GM18502 (cell line): Measurements from ENCODE around the gene PRRT2.

Experiments
- ATAC-seq: cut with Tn5 transposase; IDR thresholded peaks from one replicate; pipeline ENCODE4 v1.9.1; 2021; ENCODE audit warnings: mild to moderate bottlenecking; ENCODE audit not compliant: unreplicated experiment, poor library complexity

PRRT2 gene

DNA sequence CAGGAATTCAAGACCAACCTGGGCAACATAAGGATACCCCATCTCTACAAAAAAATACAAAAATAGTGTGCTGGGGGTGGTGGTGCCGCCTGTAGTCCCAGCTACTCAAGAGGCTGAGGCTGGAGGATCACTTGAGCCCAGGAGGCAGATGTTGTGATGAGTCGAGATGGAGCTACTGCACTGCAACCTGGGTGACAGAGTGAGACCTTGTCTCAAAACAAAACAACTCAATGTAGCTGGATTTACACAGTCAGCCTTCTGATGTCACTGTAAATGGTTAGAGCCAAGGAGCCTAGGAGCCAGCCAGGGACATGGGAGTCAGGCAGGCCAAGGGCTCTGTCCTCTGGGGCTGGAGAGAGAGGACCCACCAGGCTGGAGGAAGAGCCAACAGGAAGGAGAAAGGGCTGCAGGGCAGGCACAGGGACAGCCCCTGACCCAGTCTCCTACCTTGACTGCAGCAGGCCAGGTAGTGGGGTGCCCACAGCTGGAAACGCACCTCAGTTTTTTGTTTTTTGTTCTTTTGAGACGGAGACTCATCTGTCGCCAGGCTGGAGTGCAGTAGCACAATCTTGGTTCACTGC lies 42.6 kb downstream of the PRRT2 start:
- no peak for ATAC-seq

DNA sequence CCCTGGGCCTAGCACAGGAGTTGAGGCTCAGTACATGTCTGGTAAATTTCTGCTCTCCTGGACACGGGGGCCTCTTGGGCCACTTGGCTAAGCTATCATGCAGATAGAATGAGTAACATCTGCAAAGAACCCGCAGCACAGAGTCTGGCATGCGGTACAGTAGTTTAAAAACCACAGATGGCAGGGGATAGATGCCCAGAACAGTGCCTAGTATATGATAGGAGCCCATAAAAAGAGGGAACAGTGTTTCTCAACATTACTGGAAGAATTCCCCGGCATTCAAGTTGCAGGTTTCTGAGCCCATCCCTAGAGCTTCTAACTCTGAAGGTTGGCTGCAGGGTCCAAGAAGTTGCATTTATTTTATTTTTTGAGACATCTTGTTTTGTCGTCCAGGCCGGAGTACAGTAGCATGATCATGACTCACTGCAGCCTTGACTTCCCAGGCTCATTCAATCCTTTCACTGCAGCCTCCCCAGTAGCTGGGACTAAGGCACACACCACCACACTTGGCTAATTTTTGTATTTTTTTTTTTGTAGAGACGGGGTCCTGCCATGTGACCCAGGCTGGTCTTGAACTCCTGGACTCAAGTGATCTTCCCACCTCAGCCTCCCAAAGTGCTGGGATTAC lies 45.3 kb downstream of the PRRT2 start:
- ATAC-seq, result no peak

DNA sequence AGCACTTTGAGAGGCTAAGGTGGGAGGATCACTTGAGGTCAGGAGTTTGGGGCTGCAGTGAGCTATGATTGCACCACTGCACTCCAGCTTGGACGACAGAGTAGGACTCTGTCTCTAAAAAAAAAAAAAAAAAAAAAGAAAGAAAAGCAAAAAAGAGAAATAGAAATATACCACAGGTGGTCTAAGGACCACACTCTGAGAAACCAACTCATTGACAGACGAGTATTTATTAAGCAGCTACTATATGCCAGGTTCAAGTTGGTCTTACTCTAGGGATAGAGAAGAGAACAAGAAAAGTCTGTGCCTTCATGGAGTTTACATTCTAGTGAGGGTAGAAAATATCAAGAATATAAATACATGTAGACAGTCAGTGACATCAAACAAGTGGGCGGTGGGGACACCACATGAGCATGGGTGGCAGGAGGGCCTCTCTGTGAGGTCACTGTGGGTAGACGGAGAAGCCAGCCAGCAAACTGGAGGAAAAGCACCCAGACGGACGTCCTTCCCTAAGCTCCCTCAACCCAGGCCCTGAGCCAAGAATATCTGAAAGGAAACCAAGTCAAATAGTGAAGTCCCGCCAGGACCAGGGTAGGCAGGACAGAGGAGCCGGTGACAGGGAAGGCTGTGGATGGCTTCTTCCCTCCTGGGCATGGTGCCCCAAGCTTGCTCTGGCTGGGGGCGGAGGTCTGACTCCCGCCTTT lies 46.3 kb downstream of the PRRT2 start:
- no peak for ATAC-seq

DNA sequence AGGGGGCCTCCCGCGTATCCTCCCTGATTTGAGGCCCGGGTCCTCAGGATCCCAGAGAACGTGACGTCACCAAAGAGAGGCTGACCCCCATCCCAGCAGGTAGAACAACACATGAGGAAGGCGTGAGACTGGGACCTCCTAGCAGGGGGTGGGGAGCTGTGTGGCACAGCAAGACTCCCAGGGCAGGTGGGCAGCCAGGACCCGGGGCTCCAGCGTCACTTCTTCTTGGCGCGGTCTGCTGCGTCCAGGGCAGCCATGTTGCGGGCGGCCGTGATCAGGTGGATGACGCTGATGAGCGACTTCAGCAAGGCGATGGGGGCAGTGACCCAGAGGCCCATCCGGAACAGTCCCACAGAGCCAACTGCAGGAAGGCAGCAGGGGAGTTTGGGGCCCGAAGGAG lies 47.0 kb downstream of the PRRT2 start:
- no peak for ATAC-seq

DNA sequence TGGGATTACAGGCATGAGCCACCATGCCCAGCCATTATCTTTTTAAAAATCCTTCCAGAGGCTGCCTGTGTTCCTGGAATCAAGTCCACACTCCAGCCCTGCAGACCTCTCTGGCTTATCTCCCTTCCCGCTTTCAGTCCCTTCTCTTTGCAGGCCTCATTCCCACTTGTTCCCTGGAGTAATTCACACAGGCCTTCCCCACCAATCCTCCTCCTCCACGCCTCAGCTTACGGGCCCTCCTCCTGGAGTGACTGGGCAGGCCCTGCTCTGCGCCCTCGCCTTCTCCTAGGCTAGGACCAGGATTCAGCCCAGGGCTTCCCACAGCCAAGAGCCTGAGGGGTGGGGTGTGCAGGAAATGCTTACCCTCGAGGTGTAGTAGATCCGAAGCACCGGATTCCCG lies 48.2 kb downstream of the PRRT2 start:
- no peak for ATAC-seq

DNA sequence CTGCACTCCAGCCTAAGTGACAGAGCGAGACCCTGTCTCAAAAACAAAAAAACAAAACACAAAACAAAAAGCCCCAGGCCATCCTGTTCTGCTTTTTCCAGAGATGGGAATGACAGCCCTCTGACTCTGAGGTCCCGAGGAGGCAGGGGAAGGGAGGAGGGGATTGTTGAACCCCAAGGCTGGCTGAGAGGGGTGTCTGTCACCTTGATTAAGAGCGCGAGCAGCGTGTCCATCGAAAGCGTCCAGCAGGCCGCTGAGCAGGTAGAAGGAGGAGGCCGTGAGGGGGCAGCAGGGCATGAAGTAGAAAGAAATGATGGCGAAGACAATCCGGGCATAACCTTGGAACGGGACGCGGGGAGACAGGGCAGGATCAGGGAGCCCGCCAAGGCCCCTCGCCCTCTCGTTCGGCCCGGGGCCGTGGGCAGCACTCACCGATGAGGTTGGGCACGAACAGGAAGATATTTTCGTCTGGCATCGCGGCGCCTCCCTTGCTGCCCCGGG lies 50.4 kb downstream of the PRRT2 start:
- ATAC-seq, result peak; percentile 7

DNA sequence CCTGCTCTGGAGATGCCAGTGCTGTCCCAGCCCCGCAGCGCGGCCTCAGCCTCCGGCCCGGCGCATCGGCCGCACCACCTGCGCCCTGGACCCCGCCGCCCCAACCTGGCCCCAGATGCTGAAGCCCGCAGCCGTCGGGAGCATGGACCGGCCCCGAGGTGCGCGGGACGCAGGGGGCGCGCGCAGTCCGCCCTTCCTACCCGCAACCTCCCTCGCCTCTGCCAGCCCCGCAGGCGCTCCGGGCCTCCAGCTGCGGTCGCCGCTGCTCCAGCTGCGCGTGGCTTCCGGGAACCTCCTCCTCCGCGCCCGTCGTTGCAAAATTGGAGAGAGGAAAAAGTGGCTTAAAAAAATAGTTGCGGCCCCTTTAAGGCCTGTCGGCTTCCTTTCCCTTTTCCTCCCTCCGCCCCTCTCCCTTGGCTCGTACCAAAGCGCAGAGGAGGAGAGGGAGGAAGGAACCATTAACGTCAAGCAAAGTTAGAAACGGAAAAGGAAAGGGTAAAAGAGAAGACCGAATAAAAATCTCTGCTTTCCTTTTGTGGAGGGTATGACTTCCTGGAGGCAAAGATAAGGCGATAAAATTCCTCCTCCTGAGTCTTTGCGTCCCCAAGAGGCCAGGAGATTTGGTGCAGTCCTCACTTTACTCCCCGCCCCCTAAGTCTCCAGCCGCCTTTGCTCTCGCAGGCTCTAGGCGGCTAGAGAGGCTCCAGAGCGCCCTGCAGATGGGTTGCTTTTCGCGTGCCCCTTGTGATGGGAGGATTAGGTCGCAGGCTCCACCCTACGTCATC lies 51.1 kb downstream of the PRRT2 start, which contains the start of gene CDIPT:
TSS of gene CDIPT (minus strand) at position 343 of the 785 bp plus-strand sequence. CDS start 369 bp downstream, outside the sequence.
- peak; percentile 93 for ATAC-seq

DNA sequence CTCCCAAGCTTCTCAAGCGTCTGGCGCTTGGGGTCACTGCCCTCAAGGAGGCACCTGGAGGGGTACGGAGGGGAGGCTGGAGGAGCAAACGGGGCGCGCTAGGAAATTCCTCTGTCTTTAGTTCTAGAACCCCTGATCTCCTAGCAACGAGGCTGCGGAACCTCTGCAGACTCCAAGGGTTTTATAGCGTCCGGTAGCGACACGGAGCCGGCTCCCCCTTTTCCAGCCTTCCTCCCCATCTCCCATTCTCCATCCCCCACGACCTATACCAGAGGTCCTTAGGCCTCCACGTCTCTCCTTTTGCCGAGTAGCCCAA lies 51.6 kb downstream of the PRRT2 start:
- no peak for ATAC-seq

DNA sequence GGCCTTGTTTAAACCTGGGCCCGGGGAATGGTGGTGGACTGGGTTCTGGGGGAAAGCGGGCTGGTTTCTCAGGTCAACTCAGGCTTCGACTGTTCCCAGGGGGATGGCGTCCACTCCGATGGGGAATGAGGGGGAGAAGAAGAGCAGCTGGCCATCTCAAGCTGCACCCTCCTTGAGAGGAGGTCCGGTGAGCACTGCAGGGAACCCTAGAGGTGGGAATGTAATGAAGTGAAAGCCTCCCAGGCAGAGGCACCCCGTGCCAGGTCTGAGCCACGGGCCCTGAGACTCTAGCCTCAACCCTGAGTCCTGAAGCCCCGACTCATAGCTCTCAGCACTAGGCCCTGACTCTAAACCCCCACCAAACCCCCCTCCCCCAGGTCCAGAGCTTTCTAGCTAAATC lies 52.2 kb downstream of the PRRT2 start:
- no peak for ATAC-seq
